T-helper 22 cell (primary cell): Measurements from ENCODE around the gene TBC1D4.

Experiments used
- DNase-seq: peaks from one replicate; pipeline ENCODE4 v3.0.0-alpha.2; 2020; ENCODE audit warnings: low read depth

The TBC1D4 gene

GRCh38 chr13:75384879-75385707, 96.9 kb downstream of the TBC1D4 start:
- DNase-seq, result no peak

GRCh38 chr13:75383064-75383715, 98.8 kb downstream of the TBC1D4 start:
- DNase-seq, result no peak

- no peak for DNase-seq
Measured at GRCh38 chr13:75378301-75378700, 103.7 kb downstream of the TBC1D4 start.

GRCh38 chr13:75376792-75377402, 105.1 kb downstream of the TBC1D4 start:
- DNase-seq, result no peak

GRCh38 chr13:75375329-75375728, 106.6 kb downstream of the TBC1D4 start:
- DNase-seq, result no peak

- no peak for DNase-seq
Measured at GRCh38 chr13:75373988-75374387, 108.0 kb downstream of the TBC1D4 start.

GRCh38 chr13:75372923-75373841, 108.8 kb downstream of the TBC1D4 start:
- no peak for DNase-seq

GRCh38 chr13:75372517-75372916, 109.5 kb downstream of the TBC1D4 start:
- no peak for DNase-seq

GRCh38 chr13:75371203-75371602, 110.8 kb downstream of the TBC1D4 start:
- DNase-seq, result no peak

GRCh38 chr13:75370774-75371173, 111.2 kb downstream of the TBC1D4 start:
- DNase-seq, result no peak

- no peak for DNase-seq
Measured at GRCh38 chr13:75369981-75370380, 112.0 kb downstream of the TBC1D4 start.

- no peak for DNase-seq
Measured at GRCh38 chr13:75368167-75368566, 113.8 kb downstream of the TBC1D4 start.

GRCh38 chr13:75366380-75367280, 115.3 kb downstream of the TBC1D4 start:
- DNase-seq, result no peak

- DNase-seq, result no peak
Measured at GRCh38 chr13:75365724-75366173, 116.2 kb downstream of the TBC1D4 start.

GRCh38 chr13:75364131-75364713, 117.7 kb downstream of the TBC1D4 start:
- DNase-seq, result no peak

- DNase-seq, result no peak
Measured at GRCh38 chr13:75363371-75363770, 118.6 kb downstream of the TBC1D4 start.

- DNase-seq, result no peak
Measured at GRCh38 chr13:75362026-75362425, 119.9 kb downstream of the TBC1D4 start.

GRCh38 chr13:75360170-75360569, 121.8 kb downstream of the TBC1D4 start:
- no peak for DNase-seq

GRCh38 chr13:75359266-75359665, 122.7 kb downstream of the TBC1D4 start:
- no peak for DNase-seq

GRCh38 chr13:75357576-75358289, 124.2 kb downstream of the TBC1D4 start:
- DNase-seq, result peak; percentile 10
